Epithelial cell of esophagus (primary cell): ENCODE measurements around the gene EGFR.

Experiments
- DNase-seq: peaks from one replicate; pipeline ENCODE4 v3.0.0; 2010; ENCODE audit warnings: low read depth
- H3K4me3 ChIP-seq: 2 replicates; pipeline ENCODE4 v1.5.1; 2011; ENCODE audit warnings: mild to moderate bottlenecking, low read length, control low read depth
- CTCF ChIP-seq: IDR thresholded peaks from 2 replicates; pipeline ENCODE4 v1.5.1; 2011; ENCODE audit warnings: low read depth, mild to moderate bottlenecking, low read length, control low read depth, inconsistent platforms; ENCODE audit not compliant: insufficient read depth; ENCODE audit errors: missing control alignments

The EGFR gene

DNA sequence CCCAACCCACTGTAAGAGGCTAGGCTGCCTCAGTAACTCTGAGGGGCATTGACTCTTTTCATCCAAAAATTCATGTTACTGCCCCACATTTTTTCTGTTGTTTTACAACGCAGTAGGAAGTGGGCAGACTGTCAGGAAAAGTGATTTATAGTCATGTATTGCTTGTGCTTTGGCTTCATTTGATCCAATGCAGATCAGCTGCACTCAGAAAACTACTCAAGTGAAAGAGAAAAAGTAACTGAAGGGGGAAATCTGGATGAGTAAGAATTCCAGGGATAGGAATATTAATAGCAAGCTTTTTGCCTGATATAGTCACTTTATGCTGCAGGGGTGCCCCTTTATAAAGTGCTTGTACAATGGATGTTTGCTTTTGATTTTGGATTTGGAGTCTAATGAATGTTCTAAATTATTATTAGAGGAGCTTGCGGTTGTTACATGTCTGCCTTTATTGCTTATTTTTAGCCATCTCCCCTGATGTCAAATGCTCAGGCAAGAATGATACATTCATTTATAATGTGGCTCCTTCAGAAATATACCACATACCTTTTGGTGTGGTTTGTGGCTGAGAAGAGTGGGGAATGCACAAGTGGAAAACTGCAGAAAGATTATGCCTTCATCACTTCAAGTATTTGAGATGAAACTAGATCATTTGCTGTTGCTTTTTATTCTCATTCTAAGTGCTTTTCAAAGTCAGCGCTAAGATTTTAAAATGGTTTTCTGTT is 86.1 kb downstream of the EGFR start:
- TF ChIP-seq CTCF, result no peak
- DNase-seq, result no peak
- H3K4me3 ChIP-seq, result no peak overlapping the region

DNA sequence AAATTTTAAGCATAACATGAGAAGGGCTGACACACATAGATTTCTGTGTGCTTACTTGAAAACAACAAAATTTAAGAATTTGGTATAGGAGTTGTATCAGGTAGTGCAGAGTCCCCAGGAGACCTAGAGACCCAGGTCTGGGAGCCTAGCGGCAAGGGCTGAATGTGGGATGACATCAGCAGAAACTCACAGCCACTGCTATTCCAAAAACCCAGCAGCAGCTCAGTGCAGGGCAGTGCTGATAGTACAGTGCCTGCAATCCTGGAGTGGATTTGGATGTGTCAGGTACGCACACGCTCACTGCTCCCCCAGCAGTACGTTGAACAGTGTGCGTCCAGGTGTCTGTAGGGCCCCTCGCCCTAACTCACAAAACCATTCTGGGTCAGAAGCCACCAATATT is 87.1 kb downstream of the EGFR start:
- H3K4me3 ChIP-seq, result no peak overlapping the region
- no peak for DNase-seq
- no peak for TF ChIP-seq CTCF

GRCh38 chr7:55107946-55108345 is 89.1 kb downstream of the EGFR start:
- H3K4me3 ChIP-seq, result no peak overlapping the region
- TF ChIP-seq CTCF, result no peak
- DNase-seq, result peak; percentile 67

GRCh38 chr7:55108401-55108800 is 89.6 kb downstream of the EGFR start:
- no peak for DNase-seq
- no peak for TF ChIP-seq CTCF

GRCh38 chr7:55108818-55109217 is 90.0 kb downstream of the EGFR start:
- H3K4me3 ChIP-seq, result no peak overlapping the region
- no peak for TF ChIP-seq CTCF
- no peak for DNase-seq

More at GRCh38 chr7:55108401-55108800, 89.6 kb downstream of the EGFR start:
- no peak overlapping the region for H3K4me3 ChIP-seq

GRCh38 chr7:55109404-55110167 is 90.8 kb downstream of the EGFR start:
- DNase-seq, result peak; percentile 98
- no peak for TF ChIP-seq CTCF
- H3K4me3 ChIP-seq, result peak overlapping the region; percentile 29
